Psoas muscle (tissue), 8 donors: ENCODE measurements around the gene TUBA1B. TPM values are rescaled to one million over a fixed set of nuclear protein-coding genes. Genes with fewer than 3 reads are reported as not detected.
"Not testable (repeated sequence)": the region's sequence is repeated elsewhere in the genome, so short reads cannot be mapped to it uniquely, and the experiment has no call there.

Source experiments
- ATAC-seq, 4 donors: fragments of 200-7000 bp; cut with Tn5 transposase; one replicate each; pipeline ENCODE4 v1.9.1; 2020; ENCODE audit warnings: moderate library complexity in 3 of 4, mild to moderate bottlenecking in 2 of 4
- DNase-seq, 2 donors: peaks; one replicate each; pipeline ENCODE4 v3.0.0-alpha.2; 2020
- H3K27ac ChIP-seq: fragments of 200-600 bp; one replicate; pipeline ENCODE4 v1.8.0; 2022
- H3K27me3 ChIP-seq, 3 donors: fragments of 200-600 bp in 1 of 3; one replicate each; pipeline versions ENCODE4 v1.6.1 to v1.8.0; 2013 to 2022; ENCODE audit warnings: low read length in 2 of 3, mild to moderate bottlenecking in 2 of 3, moderate library complexity in 1 of 3; ENCODE audit not compliant: insufficient read depth in 3 of 3
- H3K36me3 ChIP-seq, 2 donors: fragments of 200-600 bp in 1 of 2; one replicate each; pipeline versions ENCODE4 v1.6.1 to v1.8.0; 2013 to 2022; ENCODE audit warnings: low read depth in 1 of 2, mild to moderate bottlenecking in 1 of 2, moderate library complexity in 1 of 2; ENCODE audit not compliant: insufficient read depth in 1 of 2
- H3K4me1 ChIP-seq: fragments of 200-600 bp; one replicate; pipeline ENCODE4 v1.8.0; 2022
- H3K4me3 ChIP-seq: fragments of 200-600 bp; one replicate; pipeline ENCODE4 v1.8.0; 2022; ENCODE audit warnings: mild to moderate bottlenecking
- H3K9me3 ChIP-seq: fragments of 200-600 bp; one replicate; pipeline ENCODE4 v1.8.0; 2022
- WGBS, 3 donors: extraction: QIAGEN DNeasy Blood & Tissue Kit; methylation state at CpG; one replicate each; pipeline versions ENCODE4 v1.1.6 to v1.1.7; 2013; 5-methylcytosine and 5-hydroxymethylcytosine counted together
- intact Hi-C, 2 donors: fragments of 100-400 bp; cut with DNase I; formaldehyde crosslinking; loops; one replicate each; pipeline versions ENCODE4 v1.11.0 to v1.14.2; 2022
- long read RNA-seq, 2 donors: library from polyadenylated mRNA; unstranded; transcript quantifications; one replicate each; pipeline ENCODE4 v2.0.0, GENCODE V29; 2021
- polyA plus RNA-seq, 3 donors: library from polyadenylated mRNA; stranded (reverse); fragments of 200-250 nt; gene quantifications; one replicate each; pipeline ENCODE4 v1.2.3, GENCODE V29; 2013
- total RNA-seq, 4 donors: library from RNA; stranded (reverse); fragmentation: NEBNext Ultra II Directional in 2 of 4; extraction: Animal tissue kit (Norgen Biotek cat#: 25700) in 2 of 4; gene quantifications; one replicate each; pipeline versions ENCODE4 v1.2.1 to v1.2.4, GENCODE V29; 2021 to 2023
- TF ChIP-seq, protein P1 (sequence below): fragments of 200-600 bp; IDR thresholded peaks from one replicate; pipeline ENCODE4 v1.8.0; 2022; ENCODE audit warnings: antibody characterized with exemption
- donor health status: healthy with polysubstance abuse.
- donor health status: DM: no; HTN: no; CAD: no; lungs with moderate emphysema.
- donor health status: Bipolar disorder and iron deficiency.
- donor health status: healthy.
- donor health status: DM: yes; HTN: yes; CAD: no.
- donor health status: DM: no; HTN: no; CAD: no.
- donor health status: DM: no; HTN: no; CAD: no.
- donor health status: DM: yes; HTN: yes; CAD: no.

Gene TUBA1B
- 100 to 1,000 TPM; 101 to 368 (median 242) TPM for total RNA-seq
- polyA plus RNA-seq = 1,000 to 10,000 TPM in 1 of 3 donors, 100 to 1,000 TPM in 2; 294 to 1,147 (median 389) TPM
- long read RNA-seq, donor 1, transcript TUBA1B-202 (4 exons, 1,627 nt) = major isoform, 57 of 87 reads
- long read RNA-seq, donor 1, transcript TUBA1B-201 (3 exons, 3,198 nt) = minor isoform, 9 of 87 reads
- long read RNA-seq, donor 1, partial matches to known transcripts = 2 of 87 reads
- long read RNA-seq, donor 1, other reads (novel, unspliced or antisense) = 19 of 87 reads
- long read RNA-seq, donor 2, transcript TUBA1B-202 (4 exons, 1,627 nt) = major isoform, 139 of 186 reads
- long read RNA-seq, donor 2, partial matches to known transcripts = 8 of 186 reads
- long read RNA-seq, donor 2, other reads (novel, unspliced or antisense) = 35 of 186 reads

DNA sequence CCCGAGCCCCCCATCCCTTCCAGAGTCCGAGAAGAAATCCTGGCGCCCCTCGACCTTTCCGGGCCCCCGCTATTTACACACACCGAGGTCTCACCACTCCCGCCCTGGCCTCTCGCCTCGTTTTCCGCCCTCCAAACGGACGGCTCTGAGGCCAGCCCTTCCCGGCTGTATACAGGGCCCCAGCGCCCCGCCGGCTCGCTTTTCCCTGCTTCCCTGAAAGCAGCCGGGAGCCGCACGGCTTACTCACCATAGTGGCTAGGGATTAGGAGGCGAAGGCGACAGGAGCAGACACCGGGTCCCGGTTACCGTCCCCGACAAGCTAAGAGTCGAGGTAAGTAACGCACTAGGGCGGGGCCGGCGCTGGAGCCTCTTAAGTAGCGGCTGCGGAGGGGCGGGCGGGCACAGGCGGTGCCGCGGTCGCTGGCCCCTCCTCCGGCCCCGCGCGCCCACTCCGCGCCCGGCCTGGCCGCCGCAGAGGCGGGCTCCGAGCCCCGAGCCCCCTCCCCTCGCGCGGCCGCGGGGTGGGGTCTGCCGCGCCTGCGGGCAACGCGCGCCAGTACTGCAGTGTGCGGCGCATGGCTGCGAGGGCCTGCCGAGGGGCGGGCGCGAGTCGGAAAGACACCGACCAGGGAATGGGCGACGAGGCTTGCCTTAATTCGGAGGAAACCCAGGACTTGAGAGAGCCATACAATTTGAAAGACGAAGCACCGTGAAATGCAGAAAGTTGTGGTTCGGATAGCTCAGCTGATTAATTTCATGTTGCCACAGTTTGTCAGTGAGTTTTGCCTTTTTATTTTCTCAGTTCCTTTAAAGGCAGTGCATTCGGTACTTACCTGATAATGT lies at the start of gene TUBA1B:
TUBA1B (minus strand) TSS at position 345 of the 843 bp plus-strand sequence; CDS start at position 250, 95 bp downstream.
- TF ChIP-seq, protein P1, sequence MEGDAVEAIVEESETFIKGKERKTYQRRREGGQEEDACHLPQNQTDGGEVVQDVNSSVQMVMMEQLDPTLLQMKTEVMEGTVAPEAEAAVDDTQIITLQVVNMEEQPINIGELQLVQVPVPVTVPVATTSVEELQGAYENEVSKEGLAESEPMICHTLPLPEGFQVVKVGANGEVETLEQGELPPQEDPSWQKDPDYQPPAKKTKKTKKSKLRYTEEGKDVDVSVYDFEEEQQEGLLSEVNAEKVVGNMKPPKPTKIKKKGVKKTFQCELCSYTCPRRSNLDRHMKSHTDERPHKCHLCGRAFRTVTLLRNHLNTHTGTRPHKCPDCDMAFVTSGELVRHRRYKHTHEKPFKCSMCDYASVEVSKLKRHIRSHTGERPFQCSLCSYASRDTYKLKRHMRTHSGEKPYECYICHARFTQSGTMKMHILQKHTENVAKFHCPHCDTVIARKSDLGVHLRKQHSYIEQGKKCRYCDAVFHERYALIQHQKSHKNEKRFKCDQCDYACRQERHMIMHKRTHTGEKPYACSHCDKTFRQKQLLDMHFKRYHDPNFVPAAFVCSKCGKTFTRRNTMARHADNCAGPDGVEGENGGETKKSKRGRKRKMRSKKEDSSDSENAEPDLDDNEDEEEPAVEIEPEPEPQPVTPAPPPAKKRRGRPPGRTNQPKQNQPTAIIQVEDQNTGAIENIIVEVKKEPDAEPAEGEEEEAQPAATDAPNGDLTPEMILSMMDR = no peak
- WGBS, 3 donors = 0 to 1% (median 0%) methylated on average over 51 to 79 of the region's 79 CpGs

DNA sequence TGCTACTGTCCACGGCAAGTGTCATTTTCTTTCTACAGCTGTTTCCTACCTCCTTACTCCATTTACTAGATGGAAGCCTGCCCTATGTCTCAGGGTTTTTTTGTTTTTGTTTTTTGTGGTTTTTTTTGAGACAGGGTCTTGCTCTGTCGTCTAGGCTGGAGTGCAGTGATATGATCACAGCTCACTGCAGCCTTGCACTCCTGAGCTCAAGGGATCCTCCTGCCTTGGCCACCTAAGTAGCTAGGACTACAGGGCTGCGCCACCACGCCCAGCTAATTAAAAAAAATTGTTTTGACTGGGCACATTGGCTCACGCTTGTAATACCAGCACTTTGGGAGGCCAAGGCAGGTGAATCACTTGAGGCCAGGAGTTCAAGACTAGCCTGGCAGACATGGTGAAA lies 43.0 kb upstream of the TUBA1B start:
- no peaks in the 10 kb centered on the region for H3K4me1 ChIP-seq
- TF ChIP-seq, protein P1 = no peak
- H3K27me3 ChIP-seq = no peaks in the 10 kb centered on the region
- ATAC-seq (no peak), DNase-seq (no peak)
- H3K9me3 ChIP-seq = no peaks in the 10 kb centered on the region
- H3K36me3 ChIP-seq = no peaks in the 10 kb centered on the region
- H3K4me3 ChIP-seq = no peak overlapping the region
- no peak overlapping the region for H3K27ac ChIP-seq
- WGBS, 3 donors = 73 to 83% (median 76%) methylated on average over 5 of the region's 5 CpGs
- intact Hi-C loops = no loop called here

More for the DNA sequence above, at the start of gene TUBA1B:
- Histone ChIP-seq H3K36me3 (peaks cover 6 to 28% of the 10 kb centered on the region in 2 donors), H3K4me1 (peaks cover 16% of the 10 kb centered on the region), H3K9me3 (no peaks in the 10 kb centered on the region), H3K4me3 (peak within 1 kb of the TSS; percentile 89), H3K27ac (peak within 1 kb of the TSS; percentile 97), H3K27me3 (no peaks in the 10 kb centered on the region)
- intact Hi-C loops = loop anchor here in 1 of 2 donors (2.0 kb wide), 3 partner anchors 20 to 104 kb away; partner anchors contain the start of genes LMBR1L and TUBA1A
- ATAC-seq (peak; percentile 87 to 89 (median 88)), DNase-seq (peak; percentile 90 to 94)

GRCh38 chr12:49170924-49171323 lies 39.7 kb upstream of the TUBA1B start:
- H3K27me3 ChIP-seq = no peaks in the 10 kb centered on the region
- DNase-seq = no peak
- no peaks in the 10 kb centered on the region for H3K4me1 ChIP-seq
- no peak overlapping the region for H3K4me3 ChIP-seq
- H3K27ac ChIP-seq = no peak overlapping the region
- H3K9me3 ChIP-seq = no peaks in the 10 kb centered on the region
- no peak for ATAC-seq
- intact Hi-C loops = no loop called here
- no peaks in the 10 kb centered on the region for H3K36me3 ChIP-seq
- TF ChIP-seq, protein P1 = no peak

DNA sequence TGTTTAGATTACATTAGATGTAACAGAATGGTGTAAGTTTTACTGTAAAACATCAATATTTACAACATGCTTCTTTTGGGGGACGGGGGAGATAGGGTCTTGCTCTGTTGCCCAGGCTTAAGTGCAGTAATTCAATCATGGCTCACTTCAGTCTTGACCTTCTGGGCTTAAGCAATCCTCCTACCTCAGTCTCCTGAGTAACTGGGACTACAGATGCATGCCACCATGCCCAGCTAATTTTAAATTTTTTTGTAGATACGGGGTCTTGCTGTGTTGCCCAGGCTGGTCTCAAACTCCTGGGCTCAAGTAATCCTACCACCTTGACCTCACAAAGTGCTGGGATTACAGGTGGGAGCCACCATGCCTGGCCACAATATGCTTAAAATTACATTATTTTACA lies 33.9 kb upstream of the TUBA1B start:
- H3K27ac ChIP-seq = no peak overlapping the region
- TF ChIP-seq, protein P1 = no peak
- ATAC-seq (no peak), DNase-seq (no peak)
- H3K4me3 ChIP-seq = no peak overlapping the region
- intact Hi-C loops = no loop called here
- H3K27me3 ChIP-seq = no peaks in the 10 kb centered on the region
- no peaks in the 10 kb centered on the region for H3K4me1 ChIP-seq
- H3K9me3 ChIP-seq = no peaks in the 10 kb centered on the region
- no peaks in the 10 kb centered on the region for H3K36me3 ChIP-seq
- WGBS, 3 donors = 91 to 98% (median 96%) methylated on average over 2 of the region's 2 CpGs

- H3K36me3 ChIP-seq, H3K27ac ChIP-seq, H3K4me1 ChIP-seq, H3K27me3 ChIP-seq, intact Hi-C loops, DNase-seq, H3K9me3 ChIP-seq, H3K4me3 ChIP-seq, ATAC-seq: not testable (repeated sequence)
- 67 to 78% (median 77%) methylated on average over 4 of the region's 4 CpGs for WGBS, 3 donors
These were observed 30.7 kb upstream of the TUBA1B start for GRCh38 chr12:49161901-49162300.
